ENCODE results near the gene CMIP. TPM values are rescaled to one million over a fixed set of nuclear protein-coding genes. Genes with fewer than 3 reads are reported as not detected.
"Not testable (repeated sequence)": the region's sequence is repeated elsewhere in the genome, so short reads cannot be mapped to it uniquely, and the experiment has no call there.

Gene CMIP
- total RNA-seq, 1 experiment from 2014 or later: 68.0 TPM

- CTCF ChIA-PET: no interaction called here
- Mint-ChIP-seq H3K27me3 (ENCODE audit: insufficient read depth, unreplicated experiment) (no peaks in the 10 kb centered on the region), H3K4me3 (ENCODE audit: unreplicated experiment) (no peak overlapping the region), H3K9me3 (ENCODE audit: unreplicated experiment) (no peaks in the 10 kb centered on the region), H3K36me3 (ENCODE audit: insufficient read depth, unreplicated experiment) (peaks cover 32% of the 10 kb centered on the region), H3K27ac (ENCODE audit: unreplicated experiment) (no peak overlapping the region), H3K4me1 (ENCODE audit: low read depth, unreplicated experiment) (peaks cover 16% of the 10 kb centered on the region)
- H3K27me3 ChIP-seq (replicated peaks; ENCODE audit: control insufficient read depth, insufficient read depth, low read length): no peaks in the 10 kb centered on the region
- DNase-seq: no peak
- H3K9me3 ChIP-seq: no peaks in the 10 kb centered on the region
- H3K4me1 ChIP-seq: peaks cover 4% of the 10 kb centered on the region; the same call in 1 of the 2 replicates
- no peaks in the 10 kb centered on the region; the same call in 1 of the 2 replicates for H3K36me3 ChIP-seq (ENCODE audit: control insufficient read depth, insufficient read depth, low read length)
- H3K4me3 ChIP-seq (ENCODE audit: low read depth, low read length): no peak overlapping the region
- no TSS peak for BruUV-seq (replicated peaks)
- intact Hi-C loops (cut with micrococcal nuclease; ENCODE audit: unreplicated experiment): no loop called here
- POLR2A ChIA-PET: no interaction called here
- TF ChIP-seq CTCF (IDR thresholded peaks at IDR 0.05; ENCODE audit: insufficient read depth in 1 of 2, low read depth in 1 of 2, low read length in 1 of 2, severe bottlenecking in 1 of 2, unreplicated experiment in 1 of 2): no peak
These were observed 76.0 kb downstream of the CMIP start for GRCh38 chr16:81520560-81521135.

GRCh38 chr16:81521141-81521626, 76.6 kb downstream of the CMIP start:
- TF ChIP-seq CTCF (IDR thresholded peaks at IDR 0.05; ENCODE audit: insufficient read depth in 1 of 2, low read depth in 1 of 2, low read length in 1 of 2, severe bottlenecking in 1 of 2, unreplicated experiment in 1 of 2): no peak
- Histone ChIP-seq H3K27me3 (replicated peaks; ENCODE audit: control insufficient read depth, insufficient read depth, low read length) (no peaks in the 10 kb centered on the region), H3K36me3 (ENCODE audit: control insufficient read depth, insufficient read depth, low read length) (no peaks in the 10 kb centered on the region; the same call in 1 of the 2 replicates), H3K9me3 (no peaks in the 10 kb centered on the region), H3K4me3 (ENCODE audit: low read depth, low read length) (no peak overlapping the region), H3K4me1 (peaks cover 4% of the 10 kb centered on the region; the same call in 1 of the 2 replicates)
- no peak overlapping the region for H3K27ac Mint-ChIP-seq (ENCODE audit: unreplicated experiment)
- peaks cover 18% of the 10 kb centered on the region for H3K4me1 Mint-ChIP-seq (ENCODE audit: low read depth, unreplicated experiment)
- no peak for DNase-seq
- H3K9me3 Mint-ChIP-seq (ENCODE audit: unreplicated experiment): no peaks in the 10 kb centered on the region
- H3K36me3 Mint-ChIP-seq (ENCODE audit: insufficient read depth, unreplicated experiment): peaks cover 38% of the 10 kb centered on the region
- no TSS peak for BruUV-seq (replicated peaks)
- no peaks in the 10 kb centered on the region for H3K27me3 Mint-ChIP-seq (ENCODE audit: insufficient read depth, unreplicated experiment)
- POLR2A ChIA-PET: no interaction called here
- CTCF ChIA-PET: no interaction called here
- intact Hi-C loops (cut with micrococcal nuclease; ENCODE audit: unreplicated experiment): no loop called here
- no peak overlapping the region for H3K4me3 Mint-ChIP-seq (ENCODE audit: unreplicated experiment)

- H3K27me3 ChIP-seq (replicated peaks; ENCODE audit: control insufficient read depth, insufficient read depth, low read length): no peaks in the 10 kb centered on the region
- BruUV-seq (replicated peaks): no TSS peak
- Mint-ChIP-seq H3K4me3 (ENCODE audit: unreplicated experiment) (no peak overlapping the region), H3K9me3 (ENCODE audit: unreplicated experiment) (no peaks in the 10 kb centered on the region), H3K27me3 (ENCODE audit: insufficient read depth, unreplicated experiment) (no peaks in the 10 kb centered on the region), H3K4me1 (ENCODE audit: low read depth, unreplicated experiment) (peaks cover 14% of the 10 kb centered on the region), H3K27ac (ENCODE audit: unreplicated experiment) (no peak overlapping the region), H3K36me3 (ENCODE audit: insufficient read depth, unreplicated experiment) (peaks cover 36% of the 10 kb centered on the region)
- intact Hi-C loops (cut with micrococcal nuclease; ENCODE audit: unreplicated experiment): no loop called here
- no peak overlapping the region for H3K4me3 ChIP-seq (ENCODE audit: low read depth, low read length)
- POLR2A ChIA-PET: no interaction called here
- H3K36me3 ChIP-seq (ENCODE audit: control insufficient read depth, insufficient read depth, low read length): no peaks in the 10 kb centered on the region; the same call in 1 of the 2 replicates
- H3K4me1 ChIP-seq: peaks cover 4% of the 10 kb centered on the region
- DNase-seq: peak; percentile 50 to 67
- no peak for TF ChIP-seq CTCF (IDR thresholded peaks at IDR 0.05; ENCODE audit: insufficient read depth in 1 of 2, low read depth in 1 of 2, low read length in 1 of 2, severe bottlenecking in 1 of 2, unreplicated experiment in 1 of 2)
- no peaks in the 10 kb centered on the region for H3K9me3 ChIP-seq
- CTCF ChIA-PET: no interaction called here
These were observed 77.6 kb downstream of the CMIP start for GRCh38 chr16:81522108-81522701.

GRCh38 chr16:81522851-81523250, 78.2 kb downstream of the CMIP start:
- DNase-seq; H3K4me3 ChIP-seq (ENCODE audit: low read depth, low read length); POLR2A ChIA-PET; BruUV-seq (replicated peaks); H3K27me3 Mint-ChIP-seq (ENCODE audit: insufficient read depth, unreplicated experiment); H3K4me1 ChIP-seq; CTCF ChIA-PET; intact Hi-C loops (cut with micrococcal nuclease; ENCODE audit: unreplicated experiment); H3K4me3 Mint-ChIP-seq (ENCODE audit: unreplicated experiment); H3K9me3 Mint-ChIP-seq (ENCODE audit: unreplicated experiment); H3K27me3 ChIP-seq (replicated peaks; ENCODE audit: control insufficient read depth, insufficient read depth, low read length); H3K9me3 ChIP-seq; H3K36me3 ChIP-seq (ENCODE audit: control insufficient read depth, insufficient read depth, low read length): not testable (repeated sequence)
- Mint-ChIP-seq H3K4me1 (ENCODE audit: low read depth, unreplicated experiment) (peaks cover 20% of the 10 kb centered on the region), H3K36me3 (ENCODE audit: insufficient read depth, unreplicated experiment) (peaks cover 39% of the 10 kb centered on the region), H3K27ac (ENCODE audit: unreplicated experiment) (peak overlapping the region; percentile 73)
